RWPE2 (cell line): ENCODE measurements around the gene BRD1.
A peak's percentile ranks its signal among the peaks of the same experiment; 100 is the strongest.

Experiments
- ATAC-seq: fragments of 200-7000 bp; cut with Tn5 transposase; 3 replicates; pipeline ENCODE4 v1.9.1; 2021; ENCODE audit warnings: low read depth
- DNase-seq: peaks from one replicate; pipeline ENCODE4 v3.0.0-alpha.2; 2020; ENCODE audit warnings: low spot score
- H3K27ac ChIP-seq: fragments of 450-650 bp; 2 replicates; pipeline ENCODE4 v1.5.1; 2017; ENCODE audit warnings: mild to moderate bottlenecking; ENCODE audit not compliant: poor library complexity, severe bottlenecking
- H3K27me3 ChIP-seq: fragments of 250-450 bp; sonication (Bioruptor Pico); 2 replicates; pipeline ENCODE4 v1.5.1; 2021; ENCODE audit warnings: mild to moderate bottlenecking, moderate library complexity; ENCODE audit not compliant: insufficient read depth, poor library complexity, severe bottlenecking
- H3K36me3 ChIP-seq: fragments of 250-450 bp; sonication (Bioruptor Pico); 2 replicates; pipeline ENCODE4 v1.5.1; 2020; ENCODE audit warnings: low read depth, mild to moderate bottlenecking, moderate library complexity
- H3K4me1 ChIP-seq: fragments of 250-450 bp; sonication (Bioruptor Pico); 2 replicates; pipeline ENCODE4 v1.5.1; 2021; ENCODE audit warnings: mild to moderate bottlenecking, moderate library complexity; ENCODE audit not compliant: insufficient read depth, poor library complexity, severe bottlenecking
- H3K4me3 ChIP-seq: fragments of 250-450 bp; sonication (Bioruptor Pico); 2 replicates; pipeline ENCODE4 v1.5.1; 2021; ENCODE audit warnings: mild to moderate bottlenecking, moderate library complexity; ENCODE audit not compliant: severe bottlenecking
- H3K9me3 ChIP-seq: fragments of 250-450 bp; sonication (Bioruptor Pico); 2 replicates; pipeline ENCODE4 v1.5.1; 2021; ENCODE audit warnings: mild to moderate bottlenecking, moderate library complexity; ENCODE audit not compliant: severe bottlenecking
- TF ChIP-seq, protein P1 (sequence below): fragments of 450-650 bp; IDR thresholded peaks from one replicate; pipeline ENCODE4 v1.5.1; 2017; ENCODE audit warnings: mild to moderate bottlenecking, moderate library complexity; ENCODE audit not compliant: poor library complexity, severe bottlenecking

Gene BRD1

DNA sequence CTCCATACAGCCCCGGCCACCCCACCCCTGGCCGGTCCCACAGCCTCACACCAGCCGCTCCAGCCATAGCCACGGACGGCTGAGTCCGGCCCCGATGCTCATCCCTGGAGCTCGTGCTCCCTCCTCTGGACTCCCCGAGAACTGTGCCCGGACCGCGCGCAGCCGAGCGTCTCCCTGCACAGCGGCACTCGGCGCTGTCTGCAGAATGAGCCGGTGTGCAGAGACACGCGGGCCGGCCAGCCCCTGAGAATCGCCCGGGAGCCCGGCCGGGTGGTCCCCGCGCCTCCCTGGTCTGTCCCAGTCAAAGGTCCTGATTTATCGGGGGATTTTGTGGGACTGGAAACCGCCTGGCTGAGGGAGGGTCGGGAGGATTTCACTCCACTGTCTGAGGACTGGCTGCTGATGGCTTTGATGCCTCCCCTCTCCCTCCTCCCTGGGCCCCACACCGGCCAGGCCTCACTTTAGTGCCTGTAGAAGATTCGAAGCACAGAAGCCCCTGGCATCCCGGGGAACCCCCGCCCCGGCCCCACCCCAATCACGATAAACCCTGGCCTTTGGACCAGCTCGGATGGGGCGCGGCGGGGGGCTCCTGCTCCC lies 102.7 kb downstream of the BRD1 start:
- Histone ChIP-seq H3K4me1 (no peaks in the 10 kb centered on the region), H3K27me3 (peaks cover 27% of the 10 kb centered on the region), H3K4me3 (no peak overlapping the region), H3K36me3 (no peaks in the 10 kb centered on the region), H3K27ac (no peak overlapping the region), H3K9me3 (no peaks in the 10 kb centered on the region)
- TF ChIP-seq, protein P1, sequence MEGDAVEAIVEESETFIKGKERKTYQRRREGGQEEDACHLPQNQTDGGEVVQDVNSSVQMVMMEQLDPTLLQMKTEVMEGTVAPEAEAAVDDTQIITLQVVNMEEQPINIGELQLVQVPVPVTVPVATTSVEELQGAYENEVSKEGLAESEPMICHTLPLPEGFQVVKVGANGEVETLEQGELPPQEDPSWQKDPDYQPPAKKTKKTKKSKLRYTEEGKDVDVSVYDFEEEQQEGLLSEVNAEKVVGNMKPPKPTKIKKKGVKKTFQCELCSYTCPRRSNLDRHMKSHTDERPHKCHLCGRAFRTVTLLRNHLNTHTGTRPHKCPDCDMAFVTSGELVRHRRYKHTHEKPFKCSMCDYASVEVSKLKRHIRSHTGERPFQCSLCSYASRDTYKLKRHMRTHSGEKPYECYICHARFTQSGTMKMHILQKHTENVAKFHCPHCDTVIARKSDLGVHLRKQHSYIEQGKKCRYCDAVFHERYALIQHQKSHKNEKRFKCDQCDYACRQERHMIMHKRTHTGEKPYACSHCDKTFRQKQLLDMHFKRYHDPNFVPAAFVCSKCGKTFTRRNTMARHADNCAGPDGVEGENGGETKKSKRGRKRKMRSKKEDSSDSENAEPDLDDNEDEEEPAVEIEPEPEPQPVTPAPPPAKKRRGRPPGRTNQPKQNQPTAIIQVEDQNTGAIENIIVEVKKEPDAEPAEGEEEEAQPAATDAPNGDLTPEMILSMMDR, result peak; percentile 19
- DNase-seq (no peak), ATAC-seq (peak; percentile 67; the same call in 2 of the 3 replicates)

DNA sequence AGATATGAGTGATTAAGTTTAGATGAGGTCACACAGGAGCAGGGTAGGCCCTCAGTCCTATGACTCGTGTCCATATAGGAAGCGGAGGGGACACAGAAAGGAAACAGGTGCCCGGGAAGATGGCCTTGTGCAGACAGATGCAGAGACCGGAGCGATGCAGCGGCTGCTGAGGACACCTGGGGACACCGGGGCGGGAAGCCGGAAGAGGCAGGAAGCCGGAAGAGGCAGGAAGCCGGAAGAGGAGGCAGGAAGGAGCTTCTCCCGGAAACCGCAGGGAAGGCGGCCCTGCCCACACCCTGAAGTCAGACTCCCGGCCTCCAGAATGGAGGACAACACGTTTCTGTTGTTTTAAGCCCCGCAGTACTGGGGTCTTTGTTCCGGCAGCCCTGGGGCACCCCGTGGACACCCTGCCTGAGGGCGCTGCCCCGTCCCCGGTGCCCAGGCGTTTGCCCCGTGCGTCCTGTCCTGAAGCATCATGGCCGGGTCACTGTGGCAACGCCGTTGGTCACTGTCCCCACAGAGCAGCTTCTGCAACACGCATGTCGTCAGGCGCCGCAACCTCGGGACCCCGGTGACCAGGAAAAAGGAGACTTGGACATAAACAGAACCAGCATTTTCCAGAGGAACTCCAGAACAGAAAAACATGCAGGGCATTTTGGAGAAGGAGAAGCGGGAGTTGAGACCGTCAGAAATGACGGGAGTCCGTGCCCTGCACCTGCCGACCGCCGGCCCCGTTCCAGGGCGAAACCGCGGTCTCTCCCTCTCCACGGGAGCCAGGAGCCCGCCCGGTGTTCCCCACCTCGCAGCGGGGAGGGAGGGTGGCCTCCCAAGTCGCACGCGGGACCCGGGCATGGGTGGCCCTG lies 103.4 kb downstream of the BRD1 start:
- TF ChIP-seq, protein P1, result no peak
- no peak; the same call in 2 of the 3 replicates for ATAC-seq
- no peak overlapping the region for H3K4me3 ChIP-seq
- no peaks in the 10 kb centered on the region for H3K9me3 ChIP-seq
- H3K4me1 ChIP-seq, result no peaks in the 10 kb centered on the region
- peak; percentile 53 for DNase-seq
- H3K27ac ChIP-seq, result no peak overlapping the region
- H3K36me3 ChIP-seq, result no peaks in the 10 kb centered on the region
- H3K27me3 ChIP-seq, result peaks cover 27% of the 10 kb centered on the region

GRCh38 chr22:49723478-49724029 lies 104.1 kb downstream of the BRD1 start:
- no peaks in the 10 kb centered on the region for H3K4me1 ChIP-seq
- H3K36me3 ChIP-seq, result no peaks in the 10 kb centered on the region
- H3K27ac ChIP-seq, result no peak overlapping the region
- peaks cover 27% of the 10 kb centered on the region for H3K27me3 ChIP-seq
- no peak for DNase-seq
- no peaks in the 10 kb centered on the region for H3K9me3 ChIP-seq
- TF ChIP-seq, protein P1, result no peak
- no peak for ATAC-seq
- no peak overlapping the region for H3K4me3 ChIP-seq
